GM12878 (cell line): ENCODE measurements around the gene AFAP1. TPM values are rescaled to one million over a fixed set of nuclear protein-coding genes. Genes with fewer than 3 reads are reported as not detected.

Source experiments
- ATAC-seq: fragments of 200-7000 bp; cut with Tn5 transposase; 3 replicates; pipeline ENCODE4 v1.9.1; 2020; ENCODE audit warnings: mild to moderate bottlenecking, moderate library complexity
- BruUV-seq: library from RNA; stranded (reverse); fragments of 400-500 nt; replicated peaks from 2 replicates; lab custom pipeline; 2021; lab: Mats Ljungman, UMichigan
- CTCF ChIA-PET: fragments of 300-600 bp; sonication (Branson Sonifier 250); formaldehyde crosslinking; extraction: SDS; loops from one replicate; lab custom pipeline; 2021; ENCODE audit warnings: inconsistent platforms; lab: Yijun Ruan, JAX
- POLR2A ChIA-PET: fragments of 350-600 bp; formaldehyde crosslinking; extraction: SDS; loops from one replicate; lab custom pipeline; 2021; ENCODE audit warnings: inconsistent platforms; lab: Charles Lee
- RAD21 ChIA-PET: fragments of 300-600 bp; sonication (Branson Sonifier 250); formaldehyde crosslinking; loops from one replicate; lab custom pipeline; 2023; ENCODE audit warnings: antibody characterized with exemption; ENCODE audit not compliant: unreplicated experiment; lab: Charles Lee
- SMC1A ChIA-PET: fragments of 300-600 bp; sonication (Branson Sonifier 250); formaldehyde crosslinking; loops from one replicate; lab custom pipeline; 2023; ENCODE audit not compliant: unreplicated experiment, uncharacterized antibody; lab: Charles Lee
- DNase-seq: peaks from one replicate; pipeline ENCODE4 v3.0.0-alpha.2; 2011; ENCODE audit warnings: low read depth, low spot score
- FAIRE-seq: peaks from 3 replicates; lab custom pipeline; 2011; peaks lifted over from hg19 to GRCh38; lab: Jason Lieb, UNC
- H2AFZ ChIP-seq: 2 replicates; pipeline ENCODE4 v1.6.0; 2011; ENCODE audit warnings: low read depth, low read length, control low read depth; ENCODE audit not compliant: control insufficient read depth
- H3K27ac ChIP-seq: 2 replicates; pipeline ENCODE4 v1.5.1; 2011; ENCODE audit warnings: control low read depth; ENCODE audit not compliant: control insufficient read depth, insufficient read depth
- H3K27me3 ChIP-seq, 2 experiments: replicated peaks in 1 of 2; 2 replicates each; pipeline versions ENCODE4 v1.6.0 to v1.6.1; 2011; ENCODE audit warnings: low read length in 1 of 2; ENCODE audit not compliant: control insufficient read depth in 2 of 2, insufficient read depth in 2 of 2
- H3K36me3 ChIP-seq, 2 experiments: 2 replicates each; pipeline ENCODE4 v1.5.1; 2011; ENCODE audit warnings: low read length in 1 of 2; ENCODE audit not compliant: control insufficient read depth in 2 of 2, insufficient read depth in 2 of 2
- H3K4me1 ChIP-seq: 2 replicates; pipeline ENCODE4 v1.6.1; 2011; ENCODE audit warnings: mild to moderate bottlenecking, low read length, moderate library complexity, mixed read lengths; ENCODE audit not compliant: control insufficient read depth, insufficient read depth
- H3K4me2 ChIP-seq: 2 replicates; pipeline ENCODE4 v1.6.0; 2011; ENCODE audit warnings: control low read depth; ENCODE audit not compliant: control insufficient read depth, insufficient read depth
- H3K4me3 ChIP-seq: fragments of 200-600 bp; sonication (generic); 2 replicates; pipeline ENCODE4 v1.5.1; 2016
- H3K79me2 ChIP-seq: 2 replicates; pipeline ENCODE4 v1.6.0; 2011; ENCODE audit warnings: low read length; ENCODE audit not compliant: control insufficient read depth, insufficient read depth
- H3K9ac ChIP-seq: 2 replicates; pipeline ENCODE4 v1.8.0; 2011; ENCODE audit warnings: low read length, control low read depth, mixed read lengths; ENCODE audit not compliant: control insufficient read depth, insufficient read depth
- H3K9me3 ChIP-seq: replicated peaks from 3 replicates; pipeline ENCODE4 v1.5.1; 2011; ENCODE audit warnings: mild to moderate bottlenecking, low read length; ENCODE audit not compliant: control insufficient read depth, insufficient read depth
- H4K20me1 ChIP-seq: 2 replicates; pipeline ENCODE4 v1.6.0; 2011; ENCODE audit not compliant: control insufficient read depth, insufficient read depth
- BACH1 ChIP-seq: fragments of 450-650 bp; IDR thresholded peaks from 2 replicates; pipeline ENCODE4 v1.6.1; 2017; ENCODE audit warnings: mild to moderate bottlenecking, borderline replicate concordance
- CBX5 ChIP-seq: sonication (generic); IDR thresholded peaks from 2 replicates; pipeline ENCODE4 v1.6.1; 2016; ENCODE audit warnings: low read depth, moderate library complexity, mild to moderate bottlenecking, inconsistent platforms
- CEBPB ChIP-seq, 2 experiments: fragments of 150-350 bp in 1 of 2; IDR thresholded peaks; 2 replicates each; pipeline ENCODE4 v1.6.1; 2012 to 2014; ENCODE audit warnings: low read depth in 2 of 2, low read length in 2 of 2, borderline replicate concordance in 1 of 2, inconsistent platforms in 1 of 2
- CHD1 ChIP-seq: IDR thresholded peaks from 2 replicates; pipeline ENCODE4 v1.6.1; 2012; ENCODE audit warnings: low read depth, low read length, improper control_type of control experiment
- EZH2 ChIP-seq: IDR thresholded peaks from 2 replicates; pipeline ENCODE4 v1.6.1; 2012; ENCODE audit warnings: low read depth, mild to moderate bottlenecking, control low read depth, inconsistent platforms, low read length, borderline replicate concordance; ENCODE audit not compliant: control insufficient read depth
- GABPA ChIP-seq: IDR thresholded peaks from 2 replicates; pipeline ENCODE4 v1.6.1; 2014; ENCODE audit warnings: antibody characterized with exemption, low read depth, mild to moderate bottlenecking, inconsistent platforms
- HCFC1 ChIP-seq: fragments of 150-350 bp; IDR thresholded peaks from 2 replicates; pipeline ENCODE4 v1.6.1; 2014; ENCODE audit warnings: low read length
- IKZF2 ChIP-seq, 2 experiments: fragments of 450-650 bp; IDR thresholded peaks; 2 replicates each; pipeline ENCODE4 v1.6.1; 2017; ENCODE audit warnings: mild to moderate bottlenecking in 2 of 2, moderate library complexity in 2 of 2
- JUND ChIP-seq: IDR thresholded peaks from 2 replicates; pipeline ENCODE4 v1.6.1; 2012; ENCODE audit warnings: low read depth, mild to moderate bottlenecking, low read length, improper control_type of control experiment, moderate library complexity
- RBBP5 ChIP-seq: fragments of 200-600 bp; sonication (generic); conservative IDR thresholded peaks from 2 replicates; pipeline ENCODE4 v1.6.1; 2016
- RFX5 ChIP-seq: IDR thresholded peaks from 2 replicates; pipeline ENCODE4 v1.6.1; 2011; ENCODE audit warnings: low read depth, low read length, improper control_type of control experiment
- SMAD5 ChIP-seq: IDR thresholded peaks from 2 replicates; pipeline ENCODE4 v1.6.1; 2016; ENCODE audit warnings: antibody characterized with exemption, low read depth
- SMARCA5 ChIP-seq: fragments of 450-650 bp; IDR thresholded peaks from 2 replicates; pipeline ENCODE4 v1.6.1; 2017; ENCODE audit warnings: mild to moderate bottlenecking
- SPI1 ChIP-seq: IDR thresholded peaks from 2 replicates; pipeline ENCODE4 v1.6.1; 2011; ENCODE audit warnings: low read depth, mild to moderate bottlenecking, low read length, moderate library complexity, borderline replicate concordance; ENCODE audit not compliant: insufficient read depth
- USF2 ChIP-seq: IDR thresholded peaks from 2 replicates; pipeline ENCODE4 v1.6.1; 2011; ENCODE audit warnings: low read depth, low read length, improper control_type of control experiment, borderline replicate concordance
- WRNIP1 ChIP-seq: IDR thresholded peaks from 2 replicates; pipeline ENCODE4 v1.6.1; 2011; ENCODE audit warnings: low read depth, low read length, improper control_type of control experiment, borderline replicate concordance
- YBX1 ChIP-seq: fragments of 450-650 bp; IDR thresholded peaks from 2 replicates; pipeline ENCODE4 v1.6.1; 2016; ENCODE audit warnings: antibody characterized with exemption
- YY1 ChIP-seq: IDR thresholded peaks from 2 replicates; pipeline ENCODE4 v1.6.1; 2011; ENCODE audit warnings: low read depth, mild to moderate bottlenecking, low read length
- ZBED1 ChIP-seq: IDR thresholded peaks from 2 replicates; pipeline ENCODE4 v1.6.1; 2016; ENCODE audit warnings: borderline replicate concordance
- WGBS: methylation state at CpG from one replicate; pipeline ENCODE4 v1.1.6; 2016; ENCODE audit warnings: low lambda C conversion rate; ENCODE audit not compliant: insufficient replicate concordance, insufficient coverage; ENCODE audit errors: missing lambda C conversion rate; 5-methylcytosine and 5-hydroxymethylcytosine counted together
- in situ Hi-C: fragments of 300-500 bp; cut with MboI; formaldehyde crosslinking; loops from 9 replicates; pipeline ENCODE4 v1.14.3; 2018; ENCODE audit warnings: mixed read lengths
- intact Hi-C: fragments of 100-400 bp; cut with micrococcal nuclease; formaldehyde crosslinking; loops from one replicate; pipeline ENCODE4 v1.14.2; 2022; ENCODE audit not compliant: unreplicated experiment
- polyA plus RNA-seq, 11 experiments: library from polyadenylated mRNA; depleted of rRNA in 4 of 11; unstranded in 6 of 11; stranded (reverse) in 5 of 11; fragments of >200 nt; fragmentation: Nextera tagmentation in 4 of 11; fragmentation: Illumina TruSeq in 1 of 11; extraction: Ambion mirVana in 4 of 11; extraction: Trizol in 1 of 11; gene quantifications; 1 replicate in 1 of 11; 2 replicates in 10 of 11; pipeline versions ENCODE4 v1.2.1 to v1.2.3, GENCODE V29; 2011 to 2016; ENCODE audit warnings: inconsistent platforms in 2 of 11, missing spikeins in 2 of 11, low read depth in 1 of 11
- total RNA-seq, 4 experiments: library from RNA; depleted of rRNA in 3 of 4; stranded (reverse); fragments of >200 nt in 3 of 4; fragmentation: Illumina TruSeq in 1 of 4; extraction: Trizol in 1 of 4; gene quantifications; 2 replicates each; pipeline versions ENCODE4 v1.2.1 to v1.2.3, GENCODE V29; 2013 to 2021

AFAP1 gene
- total and polyA plus RNA-seq, 10 of the 15 experiments (the other 5 are each of a cell fraction or from before 2014, with no cell fraction given): 0.02 to 0.23 (median 0.09) TPM; not detected in 1

- WGBS: 26% methylated on average over 5 of the region's 5 CpGs
- ATAC-seq (no peak), DNase-seq (no peak), FAIRE-seq (no peak)
- no peak overlapping the region for H3K4me2 ChIP-seq
- no peaks in the 10 kb centered on the region for H3K79me2 ChIP-seq
- no peak overlapping the region for H3K9ac ChIP-seq
- H2AFZ ChIP-seq: no peak overlapping the region
- TF ChIP-seq SMARCA5 (no peak), WRNIP1 (no peak), HCFC1 (no peak), EZH2 (no peak), ZBED1 (no peak), JUND (no peak), RFX5 (no peak), SPI1 (no peak), CHD1 (no peak)
- POLR2A ChIA-PET: no interaction called here
- RAD21 ChIA-PET: interaction anchor here (0.8 kb wide), 1 partner anchor 27 kb away, joined by 3 read pairs; no protein-coding TSS in a partner anchor
- no TSS peak for BruUV-seq
- no peaks in the 10 kb centered on the region for H3K9me3 ChIP-seq
- intact Hi-C loops: no loop called here
- CTCF ChIA-PET: no interaction called here
- no peaks in the 10 kb centered on the region for H4K20me1 ChIP-seq
- no peaks in the 10 kb centered on the region for H3K36me3 ChIP-seq
- in situ Hi-C loops: no loop called here
- SMC1A ChIA-PET: no interaction called here
- H3K4me3 ChIP-seq: no peak overlapping the region
- no peaks in the 10 kb centered on the region; a peak in 2 of 4 replicates for H3K27me3 ChIP-seq
- H3K27ac ChIP-seq: no peak overlapping the region
- no peaks in the 10 kb centered on the region for H3K4me1 ChIP-seq
Measured at GRCh38 chr4:7812921-7813320, 126.7 kb downstream of the AFAP1 start.

GRCh38 chr4:7812231-7812857 is 127.3 kb downstream of the AFAP1 start:
- 40% methylated on average over 18 of the region's 18 CpGs for WGBS
- Histone ChIP-seq H3K9me3 (no peaks in the 10 kb centered on the region), H3K4me2 (no peak overlapping the region), H3K4me1 (no peaks in the 10 kb centered on the region), H3K27me3 (no peaks in the 10 kb centered on the region; a peak in 2 of 4 replicates), H3K79me2 (no peaks in the 10 kb centered on the region), H3K36me3 (no peaks in the 10 kb centered on the region), H3K9ac (no peak overlapping the region), H3K27ac (no peak overlapping the region), H4K20me1 (no peaks in the 10 kb centered on the region), H2AFZ (no peak overlapping the region), H3K4me3 (no peak overlapping the region)
- no peak for ATAC-seq
- POLR2A ChIA-PET: no interaction called here
- no peak for DNase-seq
- TF ChIP-seq USF2 (no peak), IKZF2 (IDR thresholded peaks at IDR 0.05) (no peak), YY1 (no peak), YBX1 (no peak), SMAD5 (no peak), CBX5 (no peak), RBBP5 (no peak), CEBPB (IDR thresholded peaks at IDR 0.05; ENCODE audit: borderline replicate concordance in 1 of 2, low read depth in 2 of 2, low read length in 2 of 2) (no peak), GABPA (no peak), BACH1 (no peak)
- CTCF ChIA-PET: no interaction called here
- in situ Hi-C loops: no loop called here
- RAD21 ChIA-PET: no interaction called here
- intact Hi-C loops: no loop called here
- BruUV-seq: no TSS peak
- SMC1A ChIA-PET: no interaction called here
- no peak for FAIRE-seq
